Kidney capillary endothelial cell (primary cell): ENCODE data around the gene PPP1R9B.

ENCODE experiments used
- DNase-seq: peaks from one replicate; pipeline ENCODE4 v3.0.0-alpha.2; 2018; ENCODE audit warnings: low spot score

Gene PPP1R9B

DNA sequence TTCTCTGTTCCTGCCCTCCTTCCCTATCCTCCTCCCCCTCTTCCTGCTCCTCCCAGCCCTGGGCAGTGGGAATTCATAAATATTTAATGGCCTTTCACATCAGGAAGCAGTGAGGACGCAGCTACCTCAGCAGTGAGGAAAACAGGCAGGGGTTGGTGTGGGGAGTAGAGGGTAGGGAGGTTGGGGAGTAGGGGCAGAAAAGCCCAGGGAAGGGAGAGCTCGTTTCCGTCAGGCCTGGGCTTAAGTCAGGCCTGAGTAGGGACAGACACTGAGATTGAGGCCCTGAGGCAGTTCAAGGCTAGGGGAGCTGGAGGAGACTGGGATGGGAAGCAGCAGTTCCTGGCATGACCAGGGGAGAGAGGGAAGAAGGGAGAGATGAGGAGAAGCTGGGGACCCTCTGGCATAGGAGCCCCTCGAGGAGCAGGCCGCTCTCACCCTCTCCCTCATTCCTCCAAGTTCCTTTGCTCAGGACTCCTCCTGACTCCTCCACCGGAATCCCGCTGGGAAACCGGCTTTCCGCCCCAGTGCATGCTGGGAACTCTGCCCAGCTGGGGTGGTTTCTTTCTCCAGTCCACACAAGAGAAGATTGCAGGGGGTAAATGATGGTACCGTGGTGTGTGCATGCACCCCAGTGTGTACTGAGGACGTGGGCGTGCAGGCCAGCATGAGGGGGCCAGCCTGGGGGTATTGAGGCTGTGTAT lies 26.7 kb downstream of the PPP1R9B start:
- DNase-seq: no peak

- DNase-seq: no peak
These were observed 27.5 kb downstream of the PPP1R9B start for GRCh38 chr17:50122945-50123344.

DNA sequence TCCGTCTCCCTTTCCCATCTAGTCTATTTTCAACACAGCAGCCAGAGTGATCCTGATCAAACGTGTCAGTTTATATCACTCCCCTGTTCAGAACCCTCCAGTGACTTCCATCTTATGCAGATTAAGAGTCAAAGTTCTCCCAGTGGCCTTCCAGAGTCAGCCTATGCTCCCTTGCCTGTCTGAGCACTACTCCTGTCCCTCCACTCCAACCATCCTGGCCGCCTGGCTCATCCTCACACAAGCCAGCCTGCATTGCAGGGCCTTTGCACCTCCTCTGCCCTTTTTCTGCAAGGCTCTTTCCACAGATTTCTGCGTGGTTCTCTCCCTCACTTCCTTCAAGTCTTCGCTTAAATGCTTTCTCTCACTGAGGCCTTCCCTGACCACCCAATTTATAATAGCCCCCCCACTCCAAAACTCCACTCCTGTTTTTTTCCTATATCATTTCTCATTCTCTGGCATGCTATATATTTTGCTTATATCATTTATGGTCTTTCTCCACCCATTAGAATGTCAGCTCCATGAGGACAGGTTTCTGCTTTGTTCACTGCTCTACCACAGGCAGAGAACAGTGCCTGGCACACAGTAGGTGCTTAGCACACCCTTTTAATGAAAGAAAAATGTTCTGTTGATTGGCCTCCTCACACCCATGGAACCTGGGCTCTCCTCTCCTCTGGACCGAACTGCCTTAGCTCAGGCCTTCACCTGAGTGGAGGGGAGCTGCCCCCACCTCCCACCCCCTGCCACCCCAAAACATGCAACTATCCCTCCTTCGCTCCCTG lies 29.8 kb downstream of the PPP1R9B start:
- no peak for DNase-seq

DNA sequence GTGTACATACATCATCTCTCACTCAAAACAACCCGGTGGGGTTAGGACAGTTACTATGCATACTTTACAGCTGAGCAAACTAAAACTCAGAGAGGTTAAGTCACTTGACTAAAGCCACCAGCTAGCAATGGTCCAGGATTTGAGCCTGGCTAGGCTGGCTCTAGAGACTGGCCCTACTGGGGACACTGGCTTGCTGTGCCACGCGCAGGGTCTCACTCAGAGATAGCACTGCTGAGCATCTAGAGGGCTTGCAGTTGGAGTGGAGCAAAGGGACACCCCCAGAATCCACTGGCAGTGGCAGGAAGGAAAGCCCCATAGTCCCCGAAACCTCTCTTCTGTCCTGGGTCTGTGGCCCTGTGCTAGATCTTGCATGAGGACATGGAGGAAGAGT lies 31.7 kb downstream of the PPP1R9B start:
- DNase-seq: no peak

- no peak for DNase-seq
These were observed 32.2 kb downstream of the PPP1R9B start for GRCh38 chr17:50118076-50118827.

GRCh38 chr17:50117202-50118051 lies 33.0 kb downstream of the PPP1R9B start:
- no peak for DNase-seq

DNA sequence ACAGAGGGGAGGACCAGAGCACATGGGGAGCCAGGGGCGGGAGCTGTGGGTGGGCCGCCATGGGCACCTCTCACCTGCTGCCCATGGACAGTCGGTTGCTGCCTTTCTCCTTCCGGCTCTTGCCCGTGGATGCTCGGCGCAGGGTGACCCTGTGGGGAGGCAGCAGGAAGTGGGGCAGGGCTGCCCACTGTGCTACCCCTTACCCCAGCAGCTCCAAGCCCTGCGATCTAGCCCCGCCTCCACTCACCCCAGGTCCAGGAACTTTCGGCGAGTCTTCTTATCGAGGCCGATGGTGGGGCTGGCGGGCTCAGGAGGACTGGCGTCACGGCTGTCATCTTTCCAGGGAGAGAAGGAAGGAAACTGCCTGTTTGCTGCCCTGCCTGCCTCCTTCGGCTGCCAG lies 34.7 kb downstream of the PPP1R9B start:
- DNase-seq: no peak

DNA sequence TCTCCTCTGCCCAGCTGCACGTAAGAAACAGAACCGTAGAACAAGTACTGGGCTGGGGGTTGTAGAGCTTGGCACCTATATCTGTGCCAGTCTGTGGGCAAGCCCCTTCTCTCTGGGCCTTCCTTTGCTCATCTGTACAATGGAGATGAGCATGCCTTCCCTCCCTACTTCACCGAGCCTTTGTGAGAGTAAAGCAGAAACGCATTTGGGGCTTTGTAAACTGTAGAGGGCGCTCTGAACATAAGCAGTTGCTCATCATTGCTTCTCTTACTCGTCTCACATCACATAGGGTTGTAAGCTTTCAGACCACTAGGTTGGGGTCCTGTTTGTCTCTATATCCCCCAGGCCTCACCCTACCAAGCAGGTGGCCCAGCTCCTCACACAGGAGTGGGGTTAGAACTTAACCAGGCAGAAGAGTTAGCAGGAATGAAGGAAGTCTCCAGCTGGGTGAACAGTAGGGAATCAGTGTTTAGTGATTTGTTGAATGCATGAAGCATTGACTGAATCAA lies 35.6 kb downstream of the PPP1R9B start:
- no peak for DNase-seq

DNA sequence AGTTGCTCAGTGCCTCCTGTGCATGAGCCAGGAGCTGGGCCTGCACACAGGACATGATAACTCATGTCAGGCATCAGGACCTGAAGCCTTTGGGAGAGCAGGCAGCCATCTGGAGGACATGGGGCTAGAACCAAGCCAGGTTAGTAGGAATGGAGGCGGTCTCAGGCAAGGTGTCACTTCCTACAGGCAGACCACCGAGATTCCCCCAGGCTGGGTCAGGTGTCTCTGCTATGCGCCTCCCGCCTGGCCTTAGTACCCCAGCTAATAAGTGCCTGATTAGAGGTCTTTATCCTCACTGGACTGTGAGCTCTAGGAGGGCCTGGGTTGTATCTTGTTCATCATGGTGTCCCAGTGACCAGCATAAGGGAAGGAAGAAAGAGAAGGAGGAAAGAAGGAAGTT lies 36.1 kb downstream of the PPP1R9B start:
- DNase-seq: no peak

DNA sequence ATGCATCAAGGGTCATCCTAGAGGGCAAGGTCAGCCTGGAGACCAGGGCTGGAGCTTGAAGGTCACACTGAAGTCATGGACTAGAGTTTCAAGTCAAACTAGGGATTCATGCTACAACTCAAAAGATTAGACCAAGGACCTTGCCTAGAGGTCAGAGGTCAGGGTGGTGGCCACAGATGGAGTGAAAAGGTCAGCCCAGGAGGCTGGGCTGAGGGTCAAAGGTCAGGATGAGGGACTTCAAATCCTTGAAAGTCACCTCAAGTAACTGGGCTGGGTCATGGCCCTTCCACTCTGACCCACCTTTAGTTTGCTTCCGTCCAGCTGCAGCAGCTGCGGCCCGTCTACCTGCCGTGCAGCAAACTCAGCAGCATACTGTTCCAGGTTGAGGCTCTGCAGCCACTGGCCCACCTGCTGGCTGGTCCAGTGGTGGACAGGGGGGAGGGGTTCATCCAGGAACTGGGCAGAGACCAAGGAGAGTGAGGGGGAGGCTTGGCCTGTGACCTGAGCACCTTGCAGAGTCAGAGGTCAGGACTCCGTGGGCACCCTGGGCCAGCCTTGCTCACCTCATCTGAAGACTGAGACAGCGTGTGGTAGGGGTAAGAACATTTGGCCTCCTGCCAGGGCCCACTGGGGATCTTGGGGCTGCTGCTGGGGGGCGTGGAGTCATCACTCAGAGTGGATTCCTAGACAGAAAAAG lies 36.7 kb downstream of the PPP1R9B start:
- no peak for DNase-seq

DNA sequence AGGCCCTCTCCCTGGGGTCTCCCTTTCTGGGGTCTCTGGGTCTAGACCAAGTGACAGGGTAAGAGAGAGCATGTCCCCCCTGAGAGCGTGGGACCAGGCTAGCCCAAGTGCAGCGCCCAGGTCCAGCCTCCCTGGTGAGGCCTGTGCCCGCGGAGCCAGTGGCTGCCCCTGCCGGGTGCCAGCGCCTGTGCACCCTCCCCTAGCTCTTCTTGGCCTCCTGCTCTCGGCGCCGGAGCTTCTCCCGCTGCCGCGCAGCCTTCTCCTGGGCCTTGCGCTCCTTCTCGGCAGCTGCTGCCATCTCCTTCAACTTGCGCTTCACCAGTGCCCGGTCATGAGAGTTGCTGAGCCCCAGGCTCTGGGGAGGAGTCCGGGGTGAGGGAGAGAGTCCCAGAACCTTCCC lies 37.8 kb downstream of the PPP1R9B start:
- no peak for DNase-seq

DNA sequence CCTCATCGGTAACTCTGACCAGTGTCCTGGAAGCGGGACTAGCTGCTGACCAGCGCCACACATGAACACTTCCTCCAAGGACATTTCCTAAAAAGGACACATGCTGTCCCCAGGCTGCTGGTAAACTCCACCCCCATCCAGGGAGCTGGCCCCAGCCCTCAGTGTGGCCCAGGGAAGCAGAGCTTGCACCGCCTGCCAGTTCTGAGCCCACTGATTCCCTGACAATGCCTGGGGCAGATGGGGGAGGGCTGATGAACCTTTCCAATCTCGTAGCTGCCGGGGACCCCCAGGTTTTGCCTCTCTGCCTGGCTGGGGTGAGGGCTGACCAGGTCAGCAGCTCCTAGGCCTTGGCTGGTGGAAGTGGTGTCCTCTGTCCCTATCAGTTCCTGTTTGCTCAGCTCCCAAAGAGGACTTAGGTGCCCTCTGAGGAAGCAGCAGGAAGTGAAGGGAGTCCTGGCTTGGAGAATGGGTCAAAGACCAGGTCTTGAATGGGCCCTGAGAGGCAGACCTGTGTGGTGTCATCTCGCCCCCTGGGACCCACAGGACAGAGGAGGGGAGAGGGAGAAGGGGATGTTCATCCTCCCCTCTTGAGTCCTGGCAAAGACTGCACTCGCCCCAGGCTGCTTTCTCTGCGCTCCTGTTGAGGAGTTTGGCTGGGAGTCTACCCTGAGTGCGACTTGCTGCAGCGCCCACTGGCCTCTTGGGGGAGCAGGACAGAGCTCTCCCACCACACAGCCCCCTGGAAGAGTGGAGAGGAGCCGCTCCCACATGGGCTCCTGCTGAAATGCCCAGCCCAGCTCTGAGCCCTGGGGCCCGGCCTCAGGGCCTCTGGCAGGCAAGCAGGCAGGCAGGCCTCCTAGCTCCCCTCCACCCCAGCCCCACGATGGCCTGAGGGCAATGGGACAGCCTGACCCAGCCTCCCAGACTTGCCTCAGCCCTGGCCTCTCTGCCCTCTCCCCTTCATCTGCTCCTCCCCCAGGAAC lies 38.5 kb downstream of the PPP1R9B start:
- DNase-seq: no peak

DNA sequence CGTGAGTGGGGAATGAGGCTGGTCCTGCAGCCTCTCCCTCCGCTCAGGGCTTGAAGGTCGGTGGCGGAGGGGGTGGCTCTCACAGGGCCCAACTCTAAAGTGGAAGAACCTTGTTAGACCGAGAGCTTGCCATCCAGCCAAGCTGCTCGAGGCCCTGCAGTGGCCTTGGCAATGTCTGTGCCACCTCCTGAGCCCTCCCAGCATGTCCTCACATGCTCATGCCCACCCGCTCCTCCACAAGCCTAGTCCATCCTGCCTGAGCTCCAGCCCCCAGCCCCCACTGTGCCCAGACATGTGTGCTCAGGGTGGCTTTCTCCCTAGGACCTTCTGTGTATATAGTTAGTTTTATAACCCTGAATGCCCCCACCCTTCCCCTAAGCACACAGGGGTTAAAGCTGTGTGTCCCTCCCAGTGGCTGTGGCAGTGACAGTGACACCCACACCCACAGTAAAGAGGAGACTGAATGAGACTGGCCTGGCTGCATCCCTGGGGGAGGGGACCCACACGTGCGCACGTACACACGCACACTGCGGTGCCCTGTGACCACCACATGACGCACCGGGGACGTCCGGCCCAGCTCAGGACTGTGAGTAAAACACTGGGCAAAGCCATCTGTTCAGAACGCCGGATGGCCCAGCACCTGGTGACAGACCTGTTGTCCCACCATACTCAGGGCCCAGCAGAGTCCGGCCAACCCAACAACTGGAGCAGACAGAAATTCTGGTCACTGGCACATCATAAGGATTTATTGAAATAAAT lies 39.7 kb downstream of the PPP1R9B start:
- no peak for DNase-seq

DNA sequence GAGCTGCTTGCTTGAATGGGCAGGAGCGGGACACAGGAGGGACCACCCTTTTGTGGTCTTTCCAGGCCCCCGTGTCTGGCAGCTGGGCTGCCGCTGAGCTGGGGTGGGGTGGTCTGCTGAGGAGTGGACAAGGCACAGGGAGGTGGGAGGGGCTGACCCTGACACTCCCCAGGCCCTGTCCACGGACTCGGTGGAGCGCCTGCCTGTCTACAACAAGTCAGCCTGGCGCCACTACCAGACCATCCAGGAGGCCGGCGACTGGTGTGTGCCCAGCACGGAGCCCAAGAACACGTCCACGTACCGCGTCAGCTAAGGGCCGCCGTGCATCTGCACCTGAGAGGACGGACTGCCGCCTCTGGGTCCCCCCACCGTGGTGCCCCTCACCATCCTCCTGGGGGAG lies 40.7 kb downstream of the PPP1R9B start:
- DNase-seq: no peak

DNA sequence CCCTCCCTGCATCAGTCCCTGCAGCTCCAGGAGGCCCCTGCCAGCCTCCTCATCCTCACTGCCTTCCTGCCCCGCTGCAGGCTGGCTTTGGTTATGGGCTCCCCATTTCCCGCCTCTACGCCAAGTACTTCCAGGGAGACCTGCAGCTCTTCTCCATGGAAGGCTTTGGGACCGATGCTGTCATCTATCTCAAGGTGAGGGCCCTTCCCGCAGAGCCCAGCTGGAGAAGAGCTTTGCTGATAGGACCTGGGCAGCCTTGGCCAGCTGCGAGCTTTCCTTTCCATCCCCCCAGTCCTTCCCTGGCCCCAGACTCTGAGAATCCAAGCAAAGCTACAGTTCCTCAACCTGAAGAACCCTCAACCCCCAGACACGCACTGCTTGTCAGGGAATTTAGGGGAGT lies 41.3 kb downstream of the PPP1R9B start:
- no peak for DNase-seq

- DNase-seq: no peak
These were observed 41.9 kb downstream of the PPP1R9B start for GRCh38 chr17:50108556-50108955.

DNA sequence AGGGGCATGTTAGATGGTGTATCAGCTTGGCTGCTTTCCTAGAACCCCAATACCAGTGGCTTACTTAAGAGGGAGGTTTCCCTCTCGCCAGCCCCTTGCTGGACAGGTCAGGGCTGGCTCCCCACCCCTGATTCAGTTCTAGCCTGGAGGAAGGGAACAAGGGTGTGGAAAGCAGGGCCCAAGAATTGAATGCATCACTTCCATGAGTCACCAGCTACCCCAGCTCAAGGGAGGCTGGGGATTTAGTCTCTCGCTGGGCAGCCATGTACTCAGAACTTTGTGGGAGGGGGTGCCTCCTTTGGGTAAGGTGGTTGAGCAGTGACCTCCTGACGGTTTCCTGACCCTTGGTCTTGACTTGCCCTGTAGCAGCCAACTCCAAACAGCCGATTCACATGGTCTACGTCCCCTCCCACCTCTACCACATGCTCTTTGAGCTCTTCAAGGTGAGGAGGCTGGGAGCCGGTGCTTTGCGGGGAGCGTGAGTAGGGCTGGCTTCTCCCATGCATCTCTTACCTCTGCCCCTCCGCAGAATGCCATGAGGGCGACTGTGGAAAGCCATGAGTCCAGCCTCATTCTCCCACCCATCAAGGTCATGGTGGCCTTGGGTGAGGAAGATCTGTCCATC lies 42.6 kb downstream of the PPP1R9B start:
- DNase-seq: no peak

DNA sequence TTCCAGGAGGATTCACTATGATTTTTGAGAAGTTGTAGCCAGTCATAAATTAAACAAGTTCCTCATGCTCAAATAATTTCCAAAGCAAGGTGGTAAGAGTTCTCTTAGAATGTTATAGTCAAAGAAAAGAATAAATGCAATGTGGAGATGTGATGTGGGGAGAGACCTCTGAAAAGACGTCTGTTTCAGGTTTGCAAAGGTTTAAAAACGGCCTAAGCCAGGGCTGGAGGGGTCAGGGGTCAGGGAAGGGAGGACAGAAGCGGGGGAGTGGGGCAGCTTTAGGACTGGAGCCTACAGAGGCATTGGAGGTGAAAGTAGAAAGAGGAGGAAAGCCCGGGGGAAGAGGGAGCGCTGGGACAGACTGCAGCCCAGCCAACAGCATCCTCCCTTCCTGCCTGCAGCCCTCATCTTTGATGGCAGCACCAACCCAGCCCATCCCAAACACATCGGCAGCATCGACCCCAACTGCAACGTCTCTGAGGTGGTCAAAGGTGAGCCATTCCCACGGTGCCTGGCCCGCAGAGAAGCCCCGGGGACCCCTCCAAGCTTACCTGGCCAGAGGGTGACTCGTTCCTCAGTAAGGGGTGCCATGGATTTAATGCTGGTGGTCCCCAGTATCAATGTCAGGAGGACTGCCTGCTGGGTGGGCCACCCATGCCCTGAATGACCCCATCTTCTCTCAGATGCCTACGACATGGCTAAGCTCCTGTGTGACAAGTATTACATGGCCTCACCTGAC lies 43.9 kb downstream of the PPP1R9B start:
- DNase-seq: no peak
